ENCODE results near the gene SKAP1. TPM values are rescaled to one million over a fixed set of nuclear protein-coding genes. Genes with fewer than 3 reads are reported as not detected.

The SKAP1 gene
- total RNA-seq, 1 experiment from 2014 or later = not detected

DNA sequence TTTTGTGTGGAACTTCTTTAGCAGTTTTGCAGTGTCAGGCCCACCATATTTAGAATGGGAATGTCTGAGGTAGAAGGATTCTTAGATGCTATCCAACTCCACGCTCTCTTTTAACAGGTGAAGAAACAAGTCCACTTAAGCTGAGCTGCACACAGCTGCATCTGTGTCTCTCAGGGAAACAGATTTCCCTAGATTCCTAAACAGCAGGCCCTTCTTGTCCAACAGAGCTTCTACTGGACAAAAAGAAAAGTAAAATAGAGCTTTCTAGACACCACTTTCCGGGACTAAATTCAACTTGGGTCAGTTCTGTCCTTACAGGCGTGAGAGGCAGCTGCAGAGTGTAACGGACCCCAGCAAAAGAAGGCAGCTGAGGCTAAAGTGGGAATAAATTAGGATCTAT, 270.8 kb downstream of the SKAP1 start:
- peaks cover 6% of the 10 kb centered on the region for H3K27me3 Mint-ChIP-seq (ENCODE audit: insufficient read depth, unreplicated experiment)
- intact Hi-C loops (cut with micrococcal nuclease) = no loop called here
- TF ChIP-seq, protein P1, sequence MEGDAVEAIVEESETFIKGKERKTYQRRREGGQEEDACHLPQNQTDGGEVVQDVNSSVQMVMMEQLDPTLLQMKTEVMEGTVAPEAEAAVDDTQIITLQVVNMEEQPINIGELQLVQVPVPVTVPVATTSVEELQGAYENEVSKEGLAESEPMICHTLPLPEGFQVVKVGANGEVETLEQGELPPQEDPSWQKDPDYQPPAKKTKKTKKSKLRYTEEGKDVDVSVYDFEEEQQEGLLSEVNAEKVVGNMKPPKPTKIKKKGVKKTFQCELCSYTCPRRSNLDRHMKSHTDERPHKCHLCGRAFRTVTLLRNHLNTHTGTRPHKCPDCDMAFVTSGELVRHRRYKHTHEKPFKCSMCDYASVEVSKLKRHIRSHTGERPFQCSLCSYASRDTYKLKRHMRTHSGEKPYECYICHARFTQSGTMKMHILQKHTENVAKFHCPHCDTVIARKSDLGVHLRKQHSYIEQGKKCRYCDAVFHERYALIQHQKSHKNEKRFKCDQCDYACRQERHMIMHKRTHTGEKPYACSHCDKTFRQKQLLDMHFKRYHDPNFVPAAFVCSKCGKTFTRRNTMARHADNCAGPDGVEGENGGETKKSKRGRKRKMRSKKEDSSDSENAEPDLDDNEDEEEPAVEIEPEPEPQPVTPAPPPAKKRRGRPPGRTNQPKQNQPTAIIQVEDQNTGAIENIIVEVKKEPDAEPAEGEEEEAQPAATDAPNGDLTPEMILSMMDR (IDR thresholded peaks at IDR 0.05; ENCODE audit: unreplicated experiment) = no peak
- no peak for DNase-seq (ENCODE audit: unreplicated experiment)
- ChIA-PET CTCF (interaction anchor here (0.6 to 1.1 kb wide), 7 partner anchors 21 to 459 kb away, joined by 3 to 5 read pairs (median 3); no protein-coding TSS in a partner anchor), POLR2A (interaction anchor here (0.6 to 1.2 kb wide), 5 partner anchors 22 to 402 kb away, joined by 3 to 5 read pairs (median 4); partner anchors contain the start of gene SNX11)
- no peak overlapping the region for H3K4me3 Mint-ChIP-seq (ENCODE audit: unreplicated experiment)
- H3K36me3 Mint-ChIP-seq (ENCODE audit: insufficient read depth, unreplicated experiment) = no peaks in the 10 kb centered on the region
- no TSS peak for BruUV-seq (replicated peaks)
- no peaks in the 10 kb centered on the region for H3K9me3 Mint-ChIP-seq (ENCODE audit: unreplicated experiment)
- H3K4me1 Mint-ChIP-seq (ENCODE audit: insufficient read depth, unreplicated experiment) = no peaks in the 10 kb centered on the region
- no peak overlapping the region for H3K27ac Mint-ChIP-seq (ENCODE audit: low read depth, unreplicated experiment)

DNA sequence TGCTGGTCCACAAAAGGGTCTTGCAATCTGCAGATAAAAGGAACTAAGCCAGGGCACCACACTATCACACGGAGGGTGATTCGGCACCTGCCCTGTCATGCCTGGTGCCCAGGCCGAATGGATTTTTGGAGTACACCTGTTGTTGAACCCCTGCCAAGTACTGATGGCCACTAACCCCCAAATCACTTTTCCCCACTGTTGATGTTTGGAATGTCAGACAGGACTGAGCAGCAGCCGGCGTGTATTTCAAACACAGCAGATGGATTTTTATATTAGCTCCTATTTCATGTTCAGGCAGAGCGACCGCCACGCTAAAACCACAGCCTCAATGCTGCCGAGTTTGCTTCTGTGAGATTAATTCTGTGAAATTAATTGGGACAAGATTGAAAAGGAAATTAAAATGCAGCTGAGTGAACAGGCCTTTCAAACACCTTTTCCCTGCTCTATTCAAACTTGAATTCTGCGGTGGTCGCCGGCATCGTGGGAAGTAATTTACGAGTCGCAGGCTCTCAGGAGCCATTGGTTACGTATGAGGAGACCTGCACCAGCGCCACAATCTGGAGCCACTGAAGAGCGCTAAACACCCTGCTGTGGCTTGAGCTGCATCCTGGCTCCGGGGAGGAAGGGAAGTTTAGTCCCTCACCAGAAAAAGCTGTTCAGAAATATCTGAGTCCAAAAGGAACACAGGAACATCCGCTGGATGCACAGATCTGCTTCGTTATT, 274.0 kb downstream of the SKAP1 start:
- H3K27ac Mint-ChIP-seq (ENCODE audit: low read depth, unreplicated experiment) = no peak overlapping the region
- CTCF ChIA-PET = interaction anchor here (0.7 to 1.1 kb wide), 3 partner anchors 36 to 462 kb away, joined by 3 read pairs; no protein-coding TSS in a partner anchor
- H3K9me3 Mint-ChIP-seq (ENCODE audit: unreplicated experiment) = no peaks in the 10 kb centered on the region
- POLR2A ChIA-PET = interaction anchor here (1.4 kb wide), 1 partner anchor 10 kb away, joined by 3 read pairs; no protein-coding TSS in a partner anchor
- no peak overlapping the region for H3K4me3 Mint-ChIP-seq (ENCODE audit: unreplicated experiment)
- H3K27me3 Mint-ChIP-seq (ENCODE audit: insufficient read depth, unreplicated experiment) = peaks cover 31% of the 10 kb centered on the region
- no peaks in the 10 kb centered on the region for H3K4me1 Mint-ChIP-seq (ENCODE audit: insufficient read depth, unreplicated experiment)
- BruUV-seq (replicated peaks) = no TSS peak
- intact Hi-C loops (cut with micrococcal nuclease) = no loop called here
- no peaks in the 10 kb centered on the region for H3K36me3 Mint-ChIP-seq (ENCODE audit: insufficient read depth, unreplicated experiment)
- TF ChIP-seq, protein P1 (IDR thresholded peaks at IDR 0.05; ENCODE audit: unreplicated experiment) = no peak
- no peak for DNase-seq (ENCODE audit: unreplicated experiment)

DNA sequence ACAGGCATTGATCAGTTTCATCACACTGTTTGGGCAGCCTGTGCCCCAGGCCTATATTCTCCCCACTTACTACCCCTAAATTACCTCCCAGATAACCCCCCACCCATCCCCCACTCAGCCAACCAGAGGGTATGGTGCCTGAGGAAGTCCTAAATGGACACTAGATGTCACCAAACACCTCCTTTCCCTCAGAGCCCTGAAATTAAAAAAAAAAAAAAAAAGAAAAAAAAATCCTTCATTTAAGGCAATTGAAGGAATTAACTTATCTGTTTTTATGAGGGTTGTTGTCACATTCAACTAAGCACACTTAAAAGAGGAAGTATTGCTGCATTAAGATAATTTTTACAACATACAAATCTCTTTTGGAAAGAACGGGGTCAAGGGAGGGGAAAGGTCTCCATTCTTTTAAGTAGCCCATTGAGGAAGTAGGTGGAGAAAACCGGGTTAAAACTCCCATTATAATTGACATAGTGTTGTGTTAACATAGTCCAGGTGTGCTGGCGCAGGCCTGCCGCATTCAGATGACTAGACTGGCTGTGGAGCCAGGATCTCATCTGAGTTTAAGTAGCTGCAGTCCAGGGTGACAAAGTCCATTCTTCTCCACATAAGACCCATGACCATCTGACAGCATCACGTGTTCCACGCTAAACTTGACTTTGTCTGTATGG, 276.2 kb downstream of the SKAP1 start:
- Mint-ChIP-seq H3K36me3 (ENCODE audit: insufficient read depth, unreplicated experiment) (no peaks in the 10 kb centered on the region), H3K4me3 (ENCODE audit: unreplicated experiment) (no peak overlapping the region), H3K27me3 (ENCODE audit: insufficient read depth, unreplicated experiment) (peaks cover 53% of the 10 kb centered on the region), H3K9me3 (ENCODE audit: unreplicated experiment) (no peaks in the 10 kb centered on the region), H3K27ac (ENCODE audit: low read depth, unreplicated experiment) (no peak overlapping the region), H3K4me1 (ENCODE audit: insufficient read depth, unreplicated experiment) (no peaks in the 10 kb centered on the region)
- ChIA-PET POLR2A (interaction anchor here (0.9 kb wide), 1 partner anchor 19 kb away, joined by 4 read pairs; no protein-coding TSS in a partner anchor), CTCF (interaction anchor here (0.6 to 1.5 kb wide), 8 partner anchors 13 to 439 kb away, joined by 3 to 7 read pairs (median 4); partner anchors contain the start of gene HOXB5)
- peak; percentile 47 for DNase-seq (ENCODE audit: unreplicated experiment)
- intact Hi-C loops (cut with micrococcal nuclease) = loop anchor here (2.0 kb wide), 1 partner anchor 465 kb away; no protein-coding TSS in a partner anchor
- TF ChIP-seq, protein P1 (IDR thresholded peaks at IDR 0.05; ENCODE audit: unreplicated experiment) = peak; percentile 34
- BruUV-seq (replicated peaks) = no TSS peak

DNA sequence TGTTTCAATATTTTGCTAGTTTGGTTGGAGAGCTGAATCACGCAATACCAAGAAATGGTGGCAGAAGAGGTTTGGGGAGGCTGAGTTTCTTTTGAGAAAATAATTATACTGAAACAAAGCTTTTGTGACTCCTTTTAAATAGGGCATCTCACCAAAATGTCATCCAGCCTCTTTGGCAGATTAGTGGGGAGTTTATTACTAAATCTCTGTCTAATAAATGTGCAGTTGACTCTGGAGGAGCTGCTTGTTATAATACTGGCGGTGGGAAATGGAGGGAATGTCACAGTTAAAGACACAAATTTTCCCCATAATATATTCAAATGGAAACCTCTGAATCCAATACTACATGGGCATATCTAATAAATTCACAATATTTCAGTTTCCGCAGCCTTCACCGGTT, 277.7 kb downstream of the SKAP1 start:
- intact Hi-C loops (cut with micrococcal nuclease) = loop anchor here (2.0 kb wide), 1 partner anchor 467 kb away; no protein-coding TSS in a partner anchor

More for the DNA sequence above, 277.7 kb downstream of the SKAP1 start:
- CTCF ChIA-PET = no interaction called here
- H3K4me1 Mint-ChIP-seq (ENCODE audit: insufficient read depth, unreplicated experiment) = no peaks in the 10 kb centered on the region
- no peaks in the 10 kb centered on the region for H3K9me3 Mint-ChIP-seq (ENCODE audit: unreplicated experiment)
- TF ChIP-seq, protein P1 (IDR thresholded peaks at IDR 0.05; ENCODE audit: unreplicated experiment) = no peak
- POLR2A ChIA-PET = no interaction called here
- no peak overlapping the region for H3K27ac Mint-ChIP-seq (ENCODE audit: low read depth, unreplicated experiment)
- H3K4me3 Mint-ChIP-seq (ENCODE audit: unreplicated experiment) = no peak overlapping the region
- no TSS peak for BruUV-seq (replicated peaks)
- peaks cover 69% of the 10 kb centered on the region for H3K27me3 Mint-ChIP-seq (ENCODE audit: insufficient read depth, unreplicated experiment)
- no peaks in the 10 kb centered on the region for H3K36me3 Mint-ChIP-seq (ENCODE audit: insufficient read depth, unreplicated experiment)
- DNase-seq (ENCODE audit: unreplicated experiment) = no peak

All from MCF 10A (cell line).